HG03097 (cell line): ENCODE data around the gene MAGI2.

Experiments
- ATAC-seq: cut with Tn5 transposase; IDR thresholded peaks from one replicate; pipeline ENCODE4 v1.9.1; 2021; ENCODE audit not compliant: unreplicated experiment, low FRiP score

The MAGI2 gene

GRCh38 chr7:78039790-78040776 lies 1413.4 kb downstream of the MAGI2 start:
- ATAC-seq, result no peak

GRCh38 chr7:78038465-78039080 lies 1414.9 kb downstream of the MAGI2 start:
- ATAC-seq, result no peak

- no peak for ATAC-seq
Observed at GRCh38 chr7:78037603-78038002, 1415.9 kb downstream of the MAGI2 start.

GRCh38 chr7:78033410-78033809 lies 1420.1 kb downstream of the MAGI2 start:
- ATAC-seq, result no peak

DNA sequence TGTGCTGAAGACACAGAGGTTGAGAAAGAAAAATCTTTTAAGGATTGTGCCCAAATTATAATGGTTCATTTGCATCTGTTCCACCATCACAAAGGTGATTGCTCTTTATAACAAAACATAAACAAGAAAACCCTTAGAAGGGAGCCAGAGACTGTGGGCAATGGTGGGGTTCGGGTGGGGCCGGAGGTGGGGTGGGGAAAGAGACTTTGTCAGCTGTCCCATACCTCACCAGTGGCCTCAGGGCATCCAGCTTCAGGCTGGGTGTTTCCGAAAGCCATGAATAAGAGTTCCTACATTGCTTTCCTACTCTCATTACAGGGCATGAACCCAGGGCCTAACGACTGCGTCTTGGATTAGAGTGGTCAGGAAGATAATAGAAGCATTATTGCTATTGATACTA lies 1427.0 kb downstream of the MAGI2 start:
- no peak for ATAC-seq

- no peak for ATAC-seq
Observed at GRCh38 chr7:78024591-78024990, 1428.9 kb downstream of the MAGI2 start.

DNA sequence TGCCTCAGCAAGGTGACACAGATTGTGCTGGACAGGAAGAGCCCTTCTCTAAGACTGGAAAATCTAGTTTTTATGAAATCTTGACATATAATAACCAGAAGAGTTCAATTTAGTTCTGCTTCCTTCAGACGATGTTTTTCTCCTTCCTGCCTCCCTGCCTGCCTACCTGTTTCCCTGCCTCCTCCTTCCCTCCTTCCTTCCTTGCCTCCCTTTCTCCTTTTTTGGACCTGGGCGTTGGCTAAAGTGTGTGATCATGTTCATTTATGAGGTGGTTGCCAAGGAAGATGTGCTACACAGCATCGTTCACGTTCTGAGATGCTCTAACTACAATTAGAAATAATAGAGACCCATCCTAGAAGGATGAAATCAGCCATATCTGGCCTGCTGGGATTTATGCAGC lies 1430.3 kb downstream of the MAGI2 start:
- no peak for ATAC-seq

DNA sequence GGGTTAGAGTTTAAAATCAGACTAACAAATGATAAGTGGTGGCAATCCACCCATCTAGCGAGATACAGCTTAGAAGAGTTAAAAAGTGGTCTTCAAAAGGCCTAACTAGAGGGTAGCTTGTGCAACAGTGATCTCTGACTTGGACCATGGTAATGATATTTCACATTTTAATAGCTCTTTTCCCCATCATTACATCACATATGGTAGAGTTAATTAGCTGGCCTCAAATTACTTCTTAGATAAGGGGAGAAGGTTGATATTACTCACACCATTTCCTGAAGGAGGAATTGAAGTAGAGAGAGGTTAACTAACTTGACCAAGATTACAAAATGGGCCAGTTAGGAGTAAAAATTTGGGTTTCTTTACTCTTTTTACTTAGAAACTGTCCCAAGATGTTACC lies 1431.3 kb downstream of the MAGI2 start:
- ATAC-seq, result no peak

GRCh38 chr7:78020874-78021249 lies 1432.6 kb downstream of the MAGI2 start:
- ATAC-seq, result no peak

- no peak for ATAC-seq
Observed at GRCh38 chr7:78020136-78020873, 1433.2 kb downstream of the MAGI2 start.

DNA sequence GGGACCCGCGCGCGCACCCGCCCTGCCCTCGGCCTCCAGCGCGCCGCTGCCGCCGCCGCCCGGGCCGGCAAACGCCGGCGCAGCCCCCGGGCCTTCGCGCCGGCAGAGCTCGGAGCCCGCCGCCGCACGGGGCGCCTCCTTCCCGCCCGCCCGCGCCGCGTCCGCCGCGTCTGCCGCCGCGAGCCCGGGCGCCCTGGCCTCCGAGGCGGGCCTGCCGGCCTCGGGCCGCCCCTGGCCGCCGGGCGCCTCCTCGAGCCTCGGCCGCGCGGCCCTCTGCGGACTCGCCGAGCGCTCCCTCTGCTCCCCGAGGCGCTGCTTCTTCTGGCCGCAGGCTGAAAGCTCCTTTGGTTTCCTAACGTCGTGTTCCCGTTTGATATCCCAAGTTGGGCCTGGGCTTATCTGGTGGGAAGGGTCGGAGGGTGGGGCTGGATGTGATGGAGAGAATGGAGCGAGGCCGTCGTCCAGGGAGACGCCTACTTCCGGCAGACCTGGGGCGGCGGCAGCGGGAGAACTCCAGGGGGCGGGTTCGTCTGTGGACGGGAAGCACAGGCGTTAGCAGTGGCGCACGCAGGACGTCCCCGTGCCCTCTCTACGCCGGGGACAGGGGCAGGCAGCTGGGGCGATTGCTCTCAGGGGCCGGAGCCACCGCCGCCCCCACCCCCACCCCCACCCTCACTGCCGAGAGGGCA lies 1433.9 kb downstream of the MAGI2 start:
- ATAC-seq, result peak; percentile 76

GRCh38 chr7:78018641-78019446 lies 1434.6 kb downstream of the MAGI2 start:
- ATAC-seq, result peak; percentile 10

GRCh38 chr7:78017591-78018100 lies 1435.8 kb downstream of the MAGI2 start:
- ATAC-seq, result no peak

- no peak for ATAC-seq
Observed at GRCh38 chr7:78015574-78016260, 1437.8 kb downstream of the MAGI2 start.

GRCh38 chr7:78014401-78014800 lies 1439.1 kb downstream of the MAGI2 start:
- ATAC-seq, result no peak

DNA sequence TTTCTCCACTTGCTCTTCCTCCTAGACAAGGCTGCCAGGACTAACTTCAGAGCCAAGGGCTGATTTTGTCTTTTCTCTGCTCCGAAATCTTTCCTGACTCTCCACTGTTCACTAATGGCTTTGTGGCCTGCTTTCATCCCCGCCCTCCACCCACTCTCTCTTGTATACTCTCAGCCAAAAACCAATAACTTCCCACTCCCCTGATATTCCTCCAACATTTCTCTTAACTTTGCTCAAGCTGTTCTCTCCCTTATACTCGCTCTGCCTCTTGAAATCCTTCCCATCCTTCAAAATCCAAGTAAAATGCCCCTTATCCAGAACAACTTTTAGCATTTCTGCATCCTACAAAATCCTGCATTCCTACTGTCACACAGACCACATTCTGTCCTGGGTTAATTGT lies 1440.1 kb downstream of the MAGI2 start:
- ATAC-seq, result no peak

- ATAC-seq, result no peak
Observed at GRCh38 chr7:78011642-78012041, 1441.8 kb downstream of the MAGI2 start.

- no peak for ATAC-seq
Observed at GRCh38 chr7:78007231-78007630, 1446.2 kb downstream of the MAGI2 start.
